Inflammatory macrophage (primary cell): ENCODE measurements around the gene ELAVL2.

Experiments used
- DNase-seq, 2 donors: peaks; one replicate each; pipeline ENCODE4 v3.0.0-alpha.2; 2020 to 2022

ELAVL2 gene

GRCh38 chr9:23821375-23822181, 4.5 kb downstream of the ELAVL2 start:
- DNase-seq = no peak

GRCh38 chr9:23820451-23821374, 5.3 kb downstream of the ELAVL2 start:
- no peak for DNase-seq

GRCh38 chr9:23819403-23819802, 6.6 kb downstream of the ELAVL2 start:
- DNase-seq = no peak

GRCh38 chr9:23814243-23814642, 11.8 kb downstream of the ELAVL2 start:
- DNase-seq = no peak

- no peak for DNase-seq
These were observed 13.4 kb downstream of the ELAVL2 start for GRCh38 chr9:23812673-23813072.

- no peak for DNase-seq
These were observed 14.4 kb downstream of the ELAVL2 start for GRCh38 chr9:23811633-23812032.

GRCh38 chr9:23803216-23803615, 22.8 kb downstream of the ELAVL2 start:
- DNase-seq = no peak

GRCh38 chr9:23801523-23801922, 24.5 kb downstream of the ELAVL2 start:
- no peak for DNase-seq

- no peak for DNase-seq
These were observed 26.5 kb downstream of the ELAVL2 start for GRCh38 chr9:23799521-23799920.

- DNase-seq = no peak
These were observed 27.7 kb downstream of the ELAVL2 start for GRCh38 chr9:23798325-23798724.

- DNase-seq = no peak
These were observed 29.8 kb downstream of the ELAVL2 start for GRCh38 chr9:23796209-23796608.

GRCh38 chr9:23790351-23791260, 35.4 kb downstream of the ELAVL2 start:
- DNase-seq = no peak

- DNase-seq = no peak
These were observed 36.3 kb downstream of the ELAVL2 start for GRCh38 chr9:23789529-23790254.

GRCh38 chr9:23784962-23785361, 41.1 kb downstream of the ELAVL2 start:
- no peak for DNase-seq

GRCh38 chr9:23783509-23783908, 42.5 kb downstream of the ELAVL2 start:
- no peak for DNase-seq

GRCh38 chr9:23779220-23779619, 46.8 kb downstream of the ELAVL2 start:
- no peak for DNase-seq

- no peak for DNase-seq
These were observed 48.7 kb downstream of the ELAVL2 start for GRCh38 chr9:23777328-23777727.

- no peak for DNase-seq
These were observed 50.5 kb downstream of the ELAVL2 start for GRCh38 chr9:23775549-23775948.

GRCh38 chr9:23774266-23774665, 51.8 kb downstream of the ELAVL2 start:
- DNase-seq = no peak

- no peak for DNase-seq
These were observed 53.7 kb downstream of the ELAVL2 start for GRCh38 chr9:23772385-23772783.

- no peak for DNase-seq
These were observed 54.2 kb downstream of the ELAVL2 start for GRCh38 chr9:23771746-23772384.
